ENCODE data around the gene CAPZB.

CAPZB gene

DNA sequence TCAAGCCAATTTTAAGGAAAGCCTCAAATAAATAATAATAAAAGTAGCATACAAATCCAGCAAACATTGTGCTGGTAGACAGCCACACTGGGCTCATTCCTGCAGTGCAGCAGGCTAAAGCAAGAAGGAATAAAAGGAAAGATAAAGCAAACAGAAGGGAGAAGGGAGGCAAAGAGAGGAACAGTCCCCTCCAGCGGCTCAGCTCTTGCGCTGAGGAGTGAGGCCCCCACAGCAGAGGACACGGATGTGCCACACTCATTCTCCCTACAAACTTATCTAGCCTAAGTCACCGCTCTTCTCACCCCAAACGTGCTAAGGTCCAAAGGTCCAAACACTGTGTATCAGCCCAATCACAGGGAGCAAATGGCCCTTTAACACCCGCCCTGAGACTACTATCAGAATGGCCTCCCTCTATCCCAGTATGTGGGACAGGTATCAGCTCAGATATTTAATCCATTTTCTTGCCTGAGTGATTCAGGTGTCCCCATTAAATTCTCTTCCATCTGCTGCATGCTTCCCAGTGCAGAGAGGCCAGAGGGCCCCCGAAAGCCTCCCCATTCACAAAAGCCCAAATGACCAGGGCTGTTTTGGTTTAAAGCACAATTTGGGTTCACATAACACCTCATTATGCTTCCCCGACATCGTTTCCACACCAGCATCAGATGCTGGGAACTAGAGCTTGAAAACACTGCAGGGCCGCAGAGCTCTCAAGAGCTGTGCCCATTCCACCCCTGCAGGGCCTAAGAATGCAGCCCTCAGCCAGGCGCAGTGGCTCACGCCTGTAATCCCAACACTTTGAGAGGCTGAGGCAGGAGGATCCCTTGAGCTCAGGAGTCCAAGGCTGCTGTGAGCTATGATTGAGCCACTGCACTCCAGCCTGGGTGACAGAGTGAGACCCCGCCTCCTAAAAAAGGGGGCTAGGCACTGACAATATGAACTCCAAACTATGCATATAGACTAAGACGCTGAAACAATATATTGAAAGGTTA lies 17.8 kb downstream of the CAPZB start:
- no peak for DNase-seq

DNA sequence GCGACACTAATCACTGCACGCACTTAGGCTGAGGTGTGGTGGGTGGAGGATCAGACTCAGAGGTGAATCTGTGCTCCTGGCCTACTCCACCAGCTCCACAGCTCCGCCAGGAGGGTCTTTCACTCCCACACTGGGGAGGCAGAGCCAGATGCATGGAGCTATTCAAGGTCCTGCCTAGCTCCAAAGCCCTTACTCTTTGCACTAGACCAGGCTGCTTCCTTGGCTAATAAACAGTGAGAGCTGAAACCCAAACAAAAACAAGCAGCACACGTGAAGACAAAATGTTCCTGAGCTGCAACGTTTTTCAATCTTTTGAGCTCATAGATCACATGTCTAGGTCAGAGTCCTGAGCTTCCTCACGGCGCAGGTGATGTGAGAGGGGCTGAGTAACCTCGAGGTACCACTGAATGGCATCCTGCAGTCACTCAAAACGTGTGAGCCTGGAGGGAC lies 19.2 kb downstream of the CAPZB start:
- DNase-seq: no peak

DNA sequence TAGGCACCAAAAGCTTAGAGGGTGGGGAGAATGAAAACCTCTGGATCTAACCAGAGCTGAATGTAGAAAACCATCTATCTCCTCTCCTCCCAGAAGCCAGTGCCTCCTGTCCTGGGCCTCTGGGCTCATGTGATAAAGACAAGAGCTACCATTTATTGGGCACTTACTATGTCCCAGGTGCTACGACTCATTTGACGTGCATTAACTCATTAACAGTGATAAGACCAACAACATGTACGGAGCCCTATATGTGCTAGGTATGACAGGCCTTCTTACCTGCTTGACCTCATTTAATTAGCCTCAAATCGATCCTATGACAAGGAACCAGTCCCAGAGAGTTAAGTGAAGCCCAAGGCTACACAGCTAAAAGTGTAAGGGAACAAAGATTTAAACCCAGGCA lies 19.7 kb downstream of the CAPZB start:
- no peak for DNase-seq

DNA sequence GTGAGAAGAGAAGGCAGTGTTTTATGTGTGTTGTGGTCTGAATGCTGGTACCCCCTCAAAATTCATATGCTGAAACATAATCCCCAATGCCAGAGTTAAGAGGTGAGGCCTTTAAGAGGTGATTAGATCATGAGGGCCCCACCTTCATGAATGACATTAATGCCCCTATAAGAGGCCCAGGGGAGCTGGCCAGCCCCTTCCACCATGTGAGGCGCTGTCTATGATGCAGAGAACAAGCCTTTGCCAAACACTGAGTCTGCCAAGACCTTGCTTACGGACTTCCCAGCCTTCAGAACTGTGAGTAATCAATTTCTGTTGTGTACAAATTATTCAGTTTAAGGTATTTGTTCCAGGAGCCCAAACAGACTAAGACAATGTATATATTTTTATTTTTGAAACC lies 20.2 kb downstream of the CAPZB start:
- DNase-seq: no peak

GRCh38 chr1:19464696-19465095 lies 20.6 kb downstream of the CAPZB start:
- DNase-seq: no peak

DNA sequence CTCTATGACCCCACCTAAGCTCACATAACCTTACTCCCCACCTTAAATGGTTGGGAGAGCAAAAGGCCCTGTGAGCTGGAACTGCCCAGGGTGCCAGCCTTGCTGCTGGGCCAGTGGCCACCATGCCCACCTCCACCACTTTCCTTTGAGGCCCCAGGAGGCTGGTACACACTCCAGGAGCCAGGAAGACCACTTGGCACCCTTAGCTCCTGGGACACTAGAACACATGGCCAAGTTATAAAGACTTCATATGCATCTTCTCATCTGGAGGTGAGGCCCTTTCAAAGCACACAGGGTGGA lies 21.9 kb downstream of the CAPZB start:
- DNase-seq: no peak

DNA sequence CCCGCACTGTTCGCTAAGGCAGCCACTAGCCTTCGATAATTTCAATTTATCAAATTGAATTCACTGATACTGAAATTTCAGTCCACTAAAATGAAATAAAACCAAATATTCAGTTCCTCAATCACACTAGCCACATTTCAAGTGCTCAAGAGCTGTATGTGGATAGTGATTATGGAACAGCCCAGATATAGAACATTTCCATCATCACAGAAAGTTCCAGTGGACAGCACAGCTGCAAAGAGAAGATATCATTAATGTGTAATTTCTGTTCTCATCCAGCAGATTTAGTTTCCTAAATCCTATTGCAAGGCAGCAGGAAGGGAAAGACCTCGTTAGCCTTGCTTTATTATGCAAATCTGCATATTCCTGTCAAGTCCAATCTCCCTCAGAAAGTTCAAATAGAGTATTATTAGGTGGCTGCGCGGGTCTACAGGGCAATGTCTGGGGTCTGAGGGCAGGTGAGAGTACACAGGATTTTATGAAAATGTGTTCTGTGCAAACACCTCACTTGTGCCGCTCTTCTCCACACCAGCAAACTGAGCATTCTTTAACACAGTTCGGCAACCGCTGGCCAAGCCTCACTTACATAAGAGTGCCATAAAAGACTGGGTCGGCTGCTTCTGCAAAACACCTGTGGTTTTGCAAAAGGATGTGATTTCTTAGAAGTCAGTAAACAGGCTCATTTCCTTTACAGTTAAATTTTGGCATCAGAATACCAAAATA lies 22.4 kb downstream of the CAPZB start:
- DNase-seq: peak; percentile 11

- no peak for DNase-seq
Observed at GRCh38 chr1:19461220-19461554, 24.2 kb downstream of the CAPZB start.

- no peak for DNase-seq
Observed at GRCh38 chr1:19460535-19461219, 24.7 kb downstream of the CAPZB start.

- DNase-seq: no peak
Observed at GRCh38 chr1:19458815-19459417, 26.4 kb downstream of the CAPZB start.

- DNase-seq: no peak
Observed at GRCh38 chr1:19457607-19458006, 27.7 kb downstream of the CAPZB start.

DNA sequence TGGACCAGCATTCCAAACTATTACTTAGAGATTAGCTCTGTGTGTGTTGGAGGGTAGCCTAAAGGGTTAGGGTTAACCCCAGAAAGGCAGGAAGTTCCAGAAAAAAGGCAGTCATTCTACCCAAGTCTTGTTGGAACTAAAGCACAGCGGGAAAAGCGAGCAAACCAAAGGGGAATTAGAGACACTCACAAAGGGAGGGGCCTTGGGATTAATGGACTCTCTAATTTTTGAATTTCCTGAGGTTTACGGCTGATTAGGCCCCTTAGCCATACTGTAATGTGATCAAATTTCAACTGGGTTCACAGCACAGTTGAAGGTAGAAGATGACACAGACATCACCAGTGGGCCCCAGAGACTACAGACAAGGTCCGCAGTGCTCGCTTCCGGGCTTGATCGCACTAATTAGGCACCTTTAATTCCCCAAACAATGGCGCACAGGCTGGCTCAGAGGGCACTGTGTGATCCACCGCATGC lies 28.3 kb downstream of the CAPZB start:
- DNase-seq: no peak

- no peak for DNase-seq
Observed at GRCh38 chr1:19455353-19455752, 30.0 kb downstream of the CAPZB start.

DNA sequence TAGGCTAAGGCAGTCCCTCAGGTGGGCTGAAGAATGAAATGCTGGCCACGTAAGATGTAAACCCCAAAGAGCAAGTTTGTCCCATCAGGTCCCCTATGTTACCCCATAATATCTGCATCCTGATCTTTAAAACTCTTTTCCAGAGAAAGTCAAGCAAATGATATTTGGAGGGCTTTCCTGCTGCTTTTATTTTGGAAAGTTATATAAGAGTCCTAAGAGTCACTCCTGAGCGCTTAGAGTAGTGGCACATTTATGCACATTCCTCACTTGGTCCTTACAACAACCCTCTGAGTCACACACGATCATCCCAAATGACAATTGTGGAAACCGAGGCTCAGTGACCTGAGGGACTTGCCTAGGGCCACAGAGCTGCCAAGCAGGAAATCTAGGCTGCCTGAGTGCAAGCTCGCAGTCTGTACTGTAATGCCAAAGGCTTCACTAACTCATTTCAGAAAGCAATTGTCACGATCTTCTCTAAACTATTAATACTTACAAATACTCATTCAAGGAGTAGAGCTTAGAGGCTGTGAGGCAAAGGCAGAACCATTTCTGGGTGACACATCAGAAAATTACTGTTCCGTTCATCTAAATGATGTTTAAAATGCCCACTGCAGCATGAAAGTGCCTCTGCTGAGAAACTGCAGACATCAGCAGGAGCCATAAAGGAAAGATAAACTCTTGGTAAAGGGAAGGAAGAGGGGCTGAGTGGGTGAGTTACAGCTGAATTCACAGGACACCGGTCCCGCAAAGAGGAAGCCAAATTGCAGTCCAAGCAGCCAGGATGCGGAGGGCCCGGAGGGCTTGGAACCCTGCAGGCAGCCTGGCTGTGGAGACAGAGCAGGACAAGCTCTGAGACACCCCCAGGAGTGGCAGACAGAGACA lies 30.8 kb downstream of the CAPZB start:
- DNase-seq: no peak

DNA sequence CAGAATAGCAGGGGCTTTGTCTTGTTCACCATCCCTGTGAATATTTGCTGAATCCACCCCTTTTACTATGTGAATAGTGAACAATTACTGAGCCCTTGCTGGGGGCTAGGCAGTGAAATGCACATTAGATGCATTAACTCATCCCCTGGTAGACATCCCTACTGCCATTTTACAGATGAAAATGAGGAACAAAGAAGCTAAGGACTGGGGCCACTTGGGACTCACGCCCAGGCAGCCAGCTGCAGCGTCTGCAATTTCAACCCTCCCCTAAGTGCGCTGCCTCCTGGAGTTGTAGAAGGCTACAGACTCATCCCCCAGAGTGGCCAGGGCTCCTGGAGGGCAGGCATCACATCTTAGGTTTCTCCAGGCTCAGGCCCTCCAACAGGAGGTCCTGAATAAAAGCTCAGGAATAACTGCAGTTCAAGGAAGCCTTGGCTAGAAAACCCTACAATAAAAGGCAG lies 31.6 kb downstream of the CAPZB start:
- DNase-seq: peak; percentile 17

DNA sequence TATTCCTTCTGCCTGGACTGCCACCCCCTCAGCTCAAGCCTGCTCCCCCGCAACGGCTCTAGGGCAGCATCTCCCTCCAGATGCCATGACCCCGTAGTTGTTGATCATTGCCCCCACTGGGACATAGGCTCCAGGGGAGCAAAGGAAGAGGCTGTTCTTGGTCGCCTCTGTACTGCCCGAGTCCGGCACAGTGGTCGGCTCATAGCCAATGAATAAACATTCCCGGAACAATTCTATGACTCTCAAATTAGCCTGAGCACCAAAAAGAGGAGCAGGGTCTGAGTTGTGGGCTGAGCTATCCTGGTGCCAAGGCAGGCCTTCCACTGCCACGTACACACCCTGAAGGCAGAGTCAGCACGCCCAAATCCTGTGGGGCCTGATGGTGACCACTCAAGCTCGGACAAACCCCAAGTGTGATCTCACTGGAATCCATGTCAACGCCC lies 33.1 kb downstream of the CAPZB start:
- no peak for DNase-seq

GRCh38 chr1:19450811-19451515 lies 34.4 kb downstream of the CAPZB start:
- no peak for DNase-seq

DNA sequence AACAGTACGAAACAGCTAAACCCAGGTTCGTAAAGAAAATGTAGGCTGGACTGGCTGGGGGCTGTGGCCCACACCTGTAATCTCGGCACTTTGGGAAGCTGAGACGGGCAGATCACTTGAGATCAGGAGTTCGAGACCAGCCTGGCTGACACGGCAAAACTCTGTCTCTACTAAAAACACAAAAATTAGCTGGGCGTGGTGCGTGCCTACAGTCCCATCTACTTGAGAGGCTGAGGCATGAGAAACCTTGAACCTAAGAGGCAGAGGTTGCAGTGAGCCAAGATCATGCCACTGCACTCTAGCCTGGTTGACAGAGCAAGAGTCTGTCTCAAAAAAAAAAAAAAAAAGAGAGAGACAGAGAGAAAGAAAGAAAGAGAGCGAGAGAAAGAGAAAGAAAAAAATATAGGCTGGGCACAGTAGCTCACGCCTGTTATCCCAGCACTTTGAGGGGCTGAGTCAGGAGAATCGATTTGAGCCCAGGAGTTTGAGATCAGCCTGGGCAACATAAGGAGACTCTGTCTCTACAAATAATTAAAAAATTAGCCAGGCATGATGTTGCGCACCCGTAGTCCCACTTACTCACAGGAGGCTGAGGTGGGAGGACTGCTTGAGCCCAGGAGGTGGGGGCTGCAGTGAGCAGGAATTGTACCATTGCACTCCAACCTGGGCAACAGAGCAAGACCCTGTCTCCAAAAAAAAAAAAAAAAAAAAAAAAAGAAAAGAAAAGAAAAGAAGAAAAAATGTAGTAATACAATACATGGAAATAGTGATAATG lies 35.7 kb downstream of the CAPZB start:
- DNase-seq: no peak

DNA sequence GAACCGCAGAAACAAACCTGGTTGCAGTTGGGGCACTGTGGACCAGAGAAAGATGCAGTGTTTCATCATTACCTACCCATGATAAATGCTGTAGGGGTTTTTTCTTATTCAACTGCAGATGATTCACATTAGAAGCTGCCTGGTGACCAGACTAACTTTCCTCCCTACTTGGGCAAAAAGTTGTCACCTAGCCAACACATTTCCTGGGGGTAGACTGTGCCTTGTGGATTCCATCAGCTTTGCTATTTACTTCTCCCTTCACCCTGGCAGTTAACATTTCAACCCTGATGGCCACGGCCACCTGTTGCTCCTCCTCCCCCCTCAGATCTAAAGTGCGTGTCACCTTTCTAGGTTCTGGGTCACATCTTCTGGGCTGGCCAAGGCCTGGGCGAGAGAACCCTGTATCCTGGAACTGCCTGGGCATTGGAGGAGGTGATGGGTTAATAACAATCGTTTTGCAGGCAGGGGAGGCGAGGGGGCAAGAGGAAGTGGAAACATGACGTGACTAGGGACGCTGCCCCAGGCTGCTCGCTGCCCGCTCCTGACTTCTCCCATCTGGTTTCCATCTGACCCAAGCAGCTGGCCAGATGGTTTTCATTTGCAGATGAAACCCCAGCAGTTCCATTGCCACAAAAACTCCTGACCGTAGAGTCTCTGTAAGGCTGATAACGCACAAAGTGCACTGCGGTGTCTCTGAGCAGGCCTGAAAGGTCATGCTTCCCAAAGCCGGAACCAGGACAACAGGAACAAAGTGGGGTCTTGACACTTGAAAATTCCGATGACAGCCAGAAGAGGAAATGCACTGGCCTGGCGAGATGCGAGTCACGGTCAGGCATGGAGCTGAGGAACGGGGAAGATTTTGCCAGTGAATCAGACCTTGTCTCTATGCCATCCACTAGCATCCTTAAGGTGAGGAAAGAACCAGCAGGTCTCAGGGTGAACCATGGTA lies 36.6 kb downstream of the CAPZB start:
- DNase-seq: no peak
